GM06990 (cell line): ENCODE results near the gene PSMA5.

Experiments
- DNase-seq: peaks from one replicate; pipeline ENCODE4 v3.0.0-alpha.2; 2011; ENCODE audit not compliant: insufficient read length; ENCODE audit errors: extremely low read depth
- H3K27me3 ChIP-seq: replicated peaks from 2 replicates; pipeline ENCODE4 v1.6.0; 2011; ENCODE audit warnings: low read length; ENCODE audit not compliant: control insufficient read depth, insufficient read depth
- H3K36me3 ChIP-seq: 2 replicates; pipeline ENCODE4 v1.5.1; 2011; ENCODE audit warnings: low read length; ENCODE audit not compliant: control insufficient read depth, insufficient read depth
- H3K4me3 ChIP-seq: replicated peaks from 2 replicates; pipeline ENCODE4 v1.5.1; 2011; ENCODE audit warnings: low read depth, mild to moderate bottlenecking, control low read depth, low read length
- CTCF ChIP-seq: IDR thresholded peaks from 2 replicates; pipeline ENCODE4 v1.5.1; 2011; ENCODE audit warnings: low read length, control low read depth, mild to moderate bottlenecking, inconsistent platforms; ENCODE audit not compliant: insufficient read depth, poor library complexity, severe bottlenecking

The PSMA5 gene

DNA sequence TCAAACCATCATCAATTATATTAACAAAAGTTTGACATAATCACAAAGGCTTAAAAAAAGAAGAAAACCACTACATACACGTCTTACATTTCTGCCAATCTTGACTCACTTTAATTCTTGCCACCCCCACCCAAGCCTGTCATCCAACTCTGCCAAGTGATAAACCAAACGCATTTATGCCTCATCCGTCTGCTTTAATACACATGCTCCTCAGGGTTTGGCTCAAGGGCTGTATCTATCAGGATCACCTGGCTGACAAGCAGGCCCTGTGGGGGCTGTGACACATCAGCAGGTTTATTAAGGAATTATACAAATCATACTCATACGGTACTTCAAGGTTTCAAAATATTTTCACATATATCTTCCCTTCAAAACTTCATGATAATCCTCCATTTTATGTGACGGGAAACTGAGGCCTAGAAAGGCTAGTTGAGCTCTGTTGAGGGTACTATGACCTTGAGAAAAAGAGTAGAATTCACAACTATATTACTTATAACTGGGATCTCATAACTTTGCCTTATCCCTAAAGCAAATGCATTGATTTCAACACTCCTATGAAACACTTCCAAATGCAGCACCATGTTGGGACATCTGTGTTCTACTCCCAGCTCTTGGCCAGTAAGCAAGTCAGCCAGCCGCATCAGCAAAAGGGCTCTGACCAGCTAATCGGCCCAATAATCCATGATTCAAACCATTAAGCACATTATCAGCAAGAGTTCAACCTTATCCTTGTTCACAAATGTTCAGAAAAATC lies 37.2 kb downstream of the PSMA5 start:
- no peak overlapping the region for H3K4me3 ChIP-seq

DNA sequence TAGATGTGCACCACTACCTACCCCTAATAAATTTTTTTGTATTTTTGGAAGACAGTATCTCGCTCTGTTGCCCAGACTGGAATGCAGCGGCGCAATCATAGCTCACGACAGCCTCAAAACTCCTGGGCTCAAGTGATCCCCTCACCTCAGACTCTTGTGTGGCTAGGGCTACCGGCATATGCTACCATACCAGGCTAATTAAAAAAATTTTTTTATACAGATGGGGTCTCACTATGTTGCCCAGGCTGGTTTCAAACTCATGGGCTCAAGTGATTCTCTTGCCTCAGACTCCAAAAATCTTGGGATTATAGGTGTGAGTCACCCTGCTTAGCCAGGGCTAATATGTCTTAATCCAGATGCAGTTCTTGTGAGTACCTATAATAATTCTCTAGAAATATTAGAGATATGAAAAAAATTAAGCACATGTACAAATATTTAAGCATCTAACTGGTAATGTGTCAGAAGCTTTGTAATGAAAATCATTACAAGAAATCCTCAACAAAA lies 38.0 kb downstream of the PSMA5 start:
- Histone ChIP-seq H3K36me3 (no peaks in the 10 kb centered on the region), H3K4me3 (no peak overlapping the region), H3K27me3 (no peaks in the 10 kb centered on the region)
- DNase-seq, result no peak
- no peak for TF ChIP-seq CTCF

More for the DNA sequence above, 37.2 kb downstream of the PSMA5 start:
- Histone ChIP-seq H3K27me3 (no peaks in the 10 kb centered on the region), H3K36me3 (no peaks in the 10 kb centered on the region)
- no peak for TF ChIP-seq CTCF
- no peak for DNase-seq

DNA sequence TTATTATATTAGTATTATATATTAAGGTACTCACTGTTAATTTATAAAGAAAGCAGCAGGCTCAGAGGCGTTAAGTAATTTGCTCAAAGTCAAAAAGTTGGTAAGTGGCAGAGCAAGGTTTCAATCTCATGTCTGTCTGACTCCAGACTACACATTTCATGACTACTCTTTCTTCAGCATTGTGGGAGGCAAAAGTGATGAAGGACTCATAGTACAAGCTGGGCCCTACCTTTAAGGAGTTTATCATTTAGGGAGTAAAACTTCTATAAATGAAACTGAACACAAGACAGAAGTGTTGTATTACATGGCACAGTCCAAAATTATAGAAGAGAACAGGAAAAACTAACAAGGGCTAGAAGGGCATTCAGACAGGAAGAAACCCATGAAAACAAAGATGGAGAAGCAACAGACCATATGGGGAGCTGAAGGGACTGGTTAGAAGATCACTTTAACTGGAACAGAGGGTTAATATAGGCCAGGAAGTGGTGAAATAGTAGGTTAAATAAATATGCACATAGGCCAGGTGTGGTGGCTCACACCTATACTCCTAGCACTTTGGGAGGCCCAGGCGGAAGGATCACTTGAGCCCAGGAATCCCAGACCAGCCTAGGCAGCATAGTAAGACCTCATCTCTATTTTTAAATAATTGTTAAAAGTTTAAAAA lies 40.1 kb downstream of the PSMA5 start:
- no peaks in the 10 kb centered on the region for H3K36me3 ChIP-seq
- no peak overlapping the region for H3K4me3 ChIP-seq
- no peaks in the 10 kb centered on the region for H3K27me3 ChIP-seq
- no peak for DNase-seq
- no peak for TF ChIP-seq CTCF

- no peak overlapping the region for H3K4me3 ChIP-seq
- no peak for TF ChIP-seq CTCF
- no peak for DNase-seq
- no peaks in the 10 kb centered on the region for H3K27me3 ChIP-seq
- no peaks in the 10 kb centered on the region for H3K36me3 ChIP-seq
Observed at GRCh38 chr1:109385417-109385816, 40.8 kb downstream of the PSMA5 start.

DNA sequence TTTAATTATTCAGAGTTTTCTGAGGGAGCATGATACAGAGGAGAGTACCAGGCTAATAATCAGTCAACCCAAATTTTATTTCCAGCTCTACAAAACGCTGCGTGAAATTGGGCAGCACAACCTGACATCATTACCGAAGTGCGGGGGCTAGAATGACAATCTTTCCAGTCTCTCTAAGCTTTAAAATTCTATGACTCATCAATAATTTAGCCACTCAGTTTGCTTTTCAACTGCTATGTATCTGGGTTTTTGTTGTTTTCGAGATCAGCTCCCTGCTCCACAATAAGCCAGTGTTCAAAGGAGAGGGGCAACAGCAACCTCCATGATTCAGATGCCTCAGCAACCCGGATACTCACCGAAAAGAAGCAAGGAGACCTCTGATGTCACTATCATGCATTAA lies 42.4 kb downstream of the PSMA5 start:
- TF ChIP-seq CTCF, result no peak
- no peak for DNase-seq
- no peaks in the 10 kb centered on the region for H3K36me3 ChIP-seq
- H3K4me3 ChIP-seq, result no peak overlapping the region
- H3K27me3 ChIP-seq, result no peaks in the 10 kb centered on the region
